G401.6 (cell line): Measurements from ENCODE around the gene CHPF.

ENCODE experiments used
- FAIRE-seq: peaks from 2 replicates; lab custom pipeline; 2012; peaks lifted over from hg19 to GRCh38; lab: Jason Lieb, UNC

The CHPF gene

GRCh38 chr2:219531639-219532377 lies 11.8 kb downstream of the CHPF start:
- FAIRE-seq: no peak

- FAIRE-seq: peak; percentile 66
Observed at GRCh38 chr2:219530048-219530963, 13.3 kb downstream of the CHPF start.

- FAIRE-seq: no peak
Observed at GRCh38 chr2:219527472-219527871, 16.1 kb downstream of the CHPF start.

GRCh38 chr2:219527076-219527394 lies 16.6 kb downstream of the CHPF start:
- FAIRE-seq: no peak

- no peak for FAIRE-seq
Observed at GRCh38 chr2:219526320-219527075, 17.1 kb downstream of the CHPF start.

- no peak for FAIRE-seq
Observed at GRCh38 chr2:219525533-219526232, 17.9 kb downstream of the CHPF start.

GRCh38 chr2:219524817-219525216 lies 18.8 kb downstream of the CHPF start:
- FAIRE-seq: no peak

- no peak for FAIRE-seq
Observed at GRCh38 chr2:219523031-219523671, 20.5 kb downstream of the CHPF start.

GRCh38 chr2:219522111-219523030 lies 21.2 kb downstream of the CHPF start:
- FAIRE-seq: no peak

- no peak for FAIRE-seq
Observed at GRCh38 chr2:219521066-219521880, 22.3 kb downstream of the CHPF start.

GRCh38 chr2:219520079-219520478 lies 23.5 kb downstream of the CHPF start:
- FAIRE-seq: no peak

GRCh38 chr2:219519526-219519916 lies 24.1 kb downstream of the CHPF start:
- FAIRE-seq: no peak

- FAIRE-seq: no peak
Observed at GRCh38 chr2:219517954-219518778, 25.4 kb downstream of the CHPF start.

GRCh38 chr2:219516888-219517287 lies 26.7 kb downstream of the CHPF start:
- no peak for FAIRE-seq

- no peak for FAIRE-seq
Observed at GRCh38 chr2:219515874-219516629, 27.6 kb downstream of the CHPF start.

- FAIRE-seq: no peak
Observed at GRCh38 chr2:219514836-219515235, 28.8 kb downstream of the CHPF start.

GRCh38 chr2:219514196-219514761 lies 29.3 kb downstream of the CHPF start, which contains the start of gene ASIC4:
TSS of gene ASIC4 (plus strand) at chr2:219514482. CDS start at chr2:219514725, 243 bp downstream.
- FAIRE-seq: no peak

GRCh38 chr2:219513787-219514186 lies 29.8 kb downstream of the CHPF start:
- FAIRE-seq: no peak
